Mesendoderm (in vitro differentiated cells): ENCODE results near the gene ESPL1.
A peak's percentile ranks its signal among the peaks of the same experiment; 100 is the strongest.

Experiments
- DNase-seq: peaks from one replicate; pipeline ENCODE4 v3.0.0; 2013
- H2AK5ac ChIP-seq: 2 replicates; pipeline ENCODE4 v1.6.1; 2013; ENCODE audit warnings: low read length, inconsistent platforms
- H2BK120ac ChIP-seq: 2 replicates; pipeline ENCODE4 v1.6.1; 2013; ENCODE audit warnings: low read depth, mild to moderate bottlenecking, low read length, moderate library complexity, mixed read lengths
- H2BK15ac ChIP-seq: replicated peaks from 2 replicates; pipeline ENCODE4 v1.6.1; 2013; ENCODE audit warnings: low read depth, mild to moderate bottlenecking, moderate library complexity
- H2BK5ac ChIP-seq: 2 replicates; pipeline ENCODE4 v1.6.1; 2013; ENCODE audit warnings: low read length, inconsistent platforms
- H3K18ac ChIP-seq: 2 replicates; pipeline ENCODE4 v1.6.1; 2013; ENCODE audit warnings: mild to moderate bottlenecking, low read length, mixed read lengths
- H3K23ac ChIP-seq: one replicate; pipeline ENCODE4 v1.6.1; 2013; ENCODE audit warnings: low read length
- H3K27ac ChIP-seq: 2 replicates; pipeline ENCODE4 v1.5.1; 2013; ENCODE audit warnings: low read depth, mild to moderate bottlenecking, inconsistent platforms, low read length, moderate library complexity
- H3K27me3 ChIP-seq: 2 replicates; pipeline ENCODE4 v1.6.1; 2013; ENCODE audit warnings: low read length, control low read depth, mild to moderate bottlenecking, inconsistent platforms; ENCODE audit not compliant: insufficient read depth, poor library complexity
- H3K36me3 ChIP-seq: 2 replicates; pipeline ENCODE4 v1.6.1; 2013; ENCODE audit warnings: low read length, inconsistent platforms; ENCODE audit not compliant: control insufficient read depth, insufficient read depth
- H3K4ac ChIP-seq: one replicate; pipeline ENCODE4 v1.6.1; 2013; ENCODE audit warnings: low read depth, mild to moderate bottlenecking, low read length, moderate library complexity
- H3K4me1 ChIP-seq: 2 replicates; pipeline ENCODE4 v1.6.1; 2013; ENCODE audit warnings: low read depth, low read length, inconsistent platforms; ENCODE audit not compliant: control insufficient read depth
- H3K4me2 ChIP-seq: 2 replicates; pipeline ENCODE4 v1.6.1; 2013; ENCODE audit warnings: low read length
- H3K4me3 ChIP-seq: 2 replicates; pipeline ENCODE4 v1.5.1; 2013; ENCODE audit warnings: mild to moderate bottlenecking, low read length
- H3K56ac ChIP-seq: one replicate; pipeline ENCODE4 v1.6.1; 2013; ENCODE audit warnings: low read length
- H3K79me1 ChIP-seq: 2 replicates; pipeline ENCODE4 v1.6.1; 2013; ENCODE audit warnings: low read length, inconsistent platforms
- H3K79me2 ChIP-seq: 2 replicates; pipeline ENCODE4 v1.6.1; 2013; ENCODE audit warnings: mild to moderate bottlenecking, low read length; ENCODE audit not compliant: control insufficient read depth, insufficient read depth
- H3K9ac ChIP-seq: 2 replicates; pipeline ENCODE4 v1.6.1; 2013; ENCODE audit warnings: low read length, inconsistent platforms
- H4K5ac ChIP-seq: one replicate; pipeline ENCODE4 v1.6.1; 2013; ENCODE audit warnings: low read length
- H4K8ac ChIP-seq: one replicate; pipeline ENCODE4 v1.6.1; 2013; ENCODE audit warnings: low read depth, mild to moderate bottlenecking, control low read depth, low read length, moderate library complexity
- WGBS: extraction: QIAGEN DNeasy Blood & Tissue Kit; methylation state at CpG from one replicate; pipeline ENCODE4 v1.1.7; 2013; ENCODE audit warnings: low lambda C conversion rate, missing lambda C conversion rate; ENCODE audit not compliant: insufficient coverage; ENCODE audit errors: extremely low coverage; 5-methylcytosine and 5-hydroxymethylcytosine counted together

Gene ESPL1

GRCh38 chr12:53229454-53229853 is 38.6 kb upstream of the ESPL1 start:
- Histone ChIP-seq H3K27ac (no peak overlapping the region), H4K5ac (no peak overlapping the region), H3K4ac (no peak overlapping the region), H3K56ac (no peak overlapping the region), H3K23ac (no peak overlapping the region), H3K4me2 (no peak overlapping the region), H3K4me3 (no peak overlapping the region), H3K9ac (no peak overlapping the region), H2BK15ac (no peak overlapping the region), H2AK5ac (no peak overlapping the region), H3K79me1 (peaks cover 8% of the 10 kb centered on the region), H3K18ac (no peak overlapping the region), H2BK5ac (no peak overlapping the region), H3K4me1 (peaks cover 29% of the 10 kb centered on the region), H3K27me3 (no peaks in the 10 kb centered on the region), H2BK120ac (no peak overlapping the region), H4K8ac (no peak overlapping the region), H3K36me3 (no peaks in the 10 kb centered on the region), H3K79me2 (no peaks in the 10 kb centered on the region)
- no CpG with 5 or more reads among the region's 2 CpGs for WGBS
- no peak for DNase-seq

GRCh38 chr12:53230108-53230845 is 37.8 kb upstream of the ESPL1 start:
- H2BK15ac ChIP-seq = no peak overlapping the region
- peak overlapping the region; percentile 62 for H3K56ac ChIP-seq
- no peak overlapping the region for H3K18ac ChIP-seq
- no peak overlapping the region for H3K4me2 ChIP-seq
- no peak overlapping the region for H4K5ac ChIP-seq
- no peak overlapping the region for H3K4me3 ChIP-seq
- peaks cover 31% of the 10 kb centered on the region for H3K4me1 ChIP-seq
- no peaks in the 10 kb centered on the region for H3K36me3 ChIP-seq
- H2BK120ac ChIP-seq = no peak overlapping the region
- no peak overlapping the region for H3K27ac ChIP-seq
- no peak overlapping the region for H3K4ac ChIP-seq
- WGBS = no CpG with 5 or more reads among the region's 10 CpGs
- H3K79me2 ChIP-seq = no peaks in the 10 kb centered on the region
- H3K27me3 ChIP-seq = no peaks in the 10 kb centered on the region
- DNase-seq = no peak
- H3K9ac ChIP-seq = no peak overlapping the region
- H2AK5ac ChIP-seq = no peak overlapping the region
- H3K23ac ChIP-seq = no peak overlapping the region
- peaks cover 8% of the 10 kb centered on the region for H3K79me1 ChIP-seq
- no peak overlapping the region for H4K8ac ChIP-seq
- H2BK5ac ChIP-seq = no peak overlapping the region

GRCh38 chr12:53231671-53231920 is 36.5 kb upstream of the ESPL1 start:
- Histone ChIP-seq H2BK15ac (no peak overlapping the region), H3K4ac (peak overlapping the region; percentile 49), H2BK120ac (peak overlapping the region; percentile 23), H3K36me3 (no peaks in the 10 kb centered on the region), H3K27me3 (no peaks in the 10 kb centered on the region), H3K4me1 (peaks cover 41% of the 10 kb centered on the region), H3K56ac (peak overlapping the region; percentile 97), H3K18ac (peak overlapping the region; percentile 46), H3K79me1 (peaks cover 8% of the 10 kb centered on the region), H4K8ac (no peak overlapping the region), H3K4me3 (peak overlapping the region; percentile 77), H2BK5ac (peak overlapping the region; percentile 59), H3K79me2 (no peaks in the 10 kb centered on the region), H2AK5ac (no peak overlapping the region), H3K23ac (no peak overlapping the region), H3K9ac (peak overlapping the region; percentile 94), H4K5ac (no peak overlapping the region), H3K4me2 (peak overlapping the region; percentile 95), H3K27ac (peak overlapping the region; percentile 17)
- WGBS = no CpG with 5 or more reads among the region's 9 CpGs
- peak; percentile 64 for DNase-seq

DNA sequence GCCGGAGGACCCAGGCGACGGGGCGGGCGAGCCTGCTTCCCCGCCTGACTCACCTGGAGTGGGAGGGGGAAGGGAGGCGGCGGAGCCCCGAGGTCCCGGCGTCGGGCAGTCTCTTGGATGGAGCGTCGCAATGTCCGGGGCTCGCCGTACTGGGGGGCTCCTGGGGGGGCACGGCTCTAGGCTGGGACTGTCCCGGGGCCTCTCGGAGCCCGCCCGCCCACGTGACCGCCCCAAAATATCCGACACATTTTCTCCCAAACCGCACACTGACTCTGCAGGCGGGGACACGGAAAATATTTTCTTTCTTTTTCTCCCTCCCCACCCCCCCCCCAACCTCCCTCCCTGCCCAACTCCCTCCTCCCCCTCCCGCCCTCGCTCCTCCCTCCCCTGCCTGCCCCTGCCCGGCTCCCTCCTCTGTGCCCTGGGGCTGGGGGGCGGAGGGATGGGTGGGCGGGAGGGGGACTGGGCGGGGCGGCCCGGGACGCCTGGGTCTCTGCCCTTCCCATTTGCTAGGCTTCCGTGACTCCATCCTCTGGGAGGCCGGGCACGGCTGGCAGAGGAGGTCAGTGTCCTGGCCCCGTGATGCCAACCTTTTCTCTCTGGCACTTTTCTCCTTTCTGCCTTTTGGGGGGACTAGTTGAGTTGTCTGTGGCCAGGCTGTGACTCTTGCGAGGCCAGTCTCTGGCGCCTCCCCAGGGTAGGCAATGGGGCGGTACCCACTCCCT is 36.0 kb upstream of the ESPL1 start, which contains the start of gene RARG:
TSS of gene RARG (minus strand) at position 289 of the 725 bp plus-strand sequence. CDS start 4,664 bp downstream, outside the sequence.
- no peak within 1 kb of the TSS for H4K5ac ChIP-seq
- H2BK120ac ChIP-seq = peak within 1 kb of the TSS; percentile 23
- H3K36me3 ChIP-seq = no peaks in the 10 kb centered on the region
- DNase-seq = peak; percentile 60
- H3K4ac ChIP-seq = peak within 1 kb of the TSS; percentile 49
- H3K23ac ChIP-seq = peak within 1 kb of the TSS; percentile 99
- H3K4me2 ChIP-seq = peak within 1 kb of the TSS; percentile 95
- H3K9ac ChIP-seq = peak within 1 kb of the TSS; percentile 94
- peak within 1 kb of the TSS; percentile 46 for H3K18ac ChIP-seq
- no peak within 1 kb of the TSS for H4K8ac ChIP-seq
- H3K79me2 ChIP-seq = no peaks in the 10 kb centered on the region
- H2AK5ac ChIP-seq = peak within 1 kb of the TSS; percentile 92
- H2BK15ac ChIP-seq = no peak within 1 kb of the TSS
- H3K27me3 ChIP-seq = no peaks in the 10 kb centered on the region
- peak within 1 kb of the TSS; percentile 17 for H3K27ac ChIP-seq
- H3K79me1 ChIP-seq = peaks cover 8% of the 10 kb centered on the region
- peak within 1 kb of the TSS; percentile 77 for H3K4me3 ChIP-seq
- peak within 1 kb of the TSS; percentile 59 for H2BK5ac ChIP-seq
- H3K4me1 ChIP-seq = peaks cover 42% of the 10 kb centered on the region
- WGBS = no CpG with 5 or more reads among the region's 44 CpGs
- peak within 1 kb of the TSS; percentile 97 for H3K56ac ChIP-seq

GRCh38 chr12:53232646-53233461 is 35.2 kb upstream of the ESPL1 start:
- Histone ChIP-seq H3K36me3 (no peaks in the 10 kb centered on the region), H3K18ac (no peak overlapping the region), H3K27ac (peak overlapping the region; percentile 2), H2BK120ac (no peak overlapping the region), H3K4me3 (no peak overlapping the region), H3K27me3 (no peaks in the 10 kb centered on the region), H3K4ac (no peak overlapping the region), H3K9ac (peak overlapping the region; percentile 34), H4K8ac (no peak overlapping the region), H3K56ac (peak overlapping the region; percentile 79), H3K79me2 (no peaks in the 10 kb centered on the region), H2AK5ac (no peak overlapping the region), H3K23ac (no peak overlapping the region), H3K4me2 (peak overlapping the region; percentile 44), H4K5ac (no peak overlapping the region), H3K79me1 (peaks cover 8% of the 10 kb centered on the region), H3K4me1 (peaks cover 42% of the 10 kb centered on the region), H2BK15ac (no peak overlapping the region), H2BK5ac (peak overlapping the region; percentile 1)
- no CpG with 5 or more reads among the region's 11 CpGs for WGBS
- peak; percentile 70 for DNase-seq
